ENCODE results near the gene TBC1D19.
"Not testable (repeated sequence)": the region's sequence is repeated elsewhere in the genome, so short reads cannot be mapped to it uniquely, and the experiment has no call there.

The TBC1D19 gene

GRCh38 chr4:26583865-26584652 lies at the start of gene TBC1D19:
TBC1D19 (plus strand) TSS chr4:26584084; CDS start chr4:26584194, 110 bp downstream.
- DNase-seq = peak; percentile 40

GRCh38 chr4:26542991-26543390 lies 40.9 kb upstream of the TBC1D19 start:
- DNase-seq = no peak

- no peak for DNase-seq
Observed at GRCh38 chr4:26544421-26544820, 39.5 kb upstream of the TBC1D19 start.

- not testable (repeated sequence) for DNase-seq
Observed at GRCh38 chr4:26548379-26548778, 35.5 kb upstream of the TBC1D19 start.

GRCh38 chr4:26557164-26557563 lies 26.7 kb upstream of the TBC1D19 start:
- DNase-seq = no peak

- DNase-seq = no peak
Observed at GRCh38 chr4:26558166-26558895, 25.6 kb upstream of the TBC1D19 start.

- DNase-seq = no peak
Observed at GRCh38 chr4:26566133-26566532, 17.8 kb upstream of the TBC1D19 start.

GRCh38 chr4:26568446-26568994 lies 15.4 kb upstream of the TBC1D19 start:
- no peak for DNase-seq

GRCh38 chr4:26570596-26570995 lies 13.3 kb upstream of the TBC1D19 start:
- no peak for DNase-seq

GRCh38 chr4:26573389-26573794 lies 10.5 kb upstream of the TBC1D19 start:
- DNase-seq = no peak

- DNase-seq = no peak
Observed at GRCh38 chr4:26574563-26574962, 9.3 kb upstream of the TBC1D19 start.

- no peak for DNase-seq
Observed at GRCh38 chr4:26576231-26576739, 7.6 kb upstream of the TBC1D19 start.

- no peak for DNase-seq
Observed at GRCh38 chr4:26577066-26577465, 6.8 kb upstream of the TBC1D19 start.

- no peak for DNase-seq
Observed at GRCh38 chr4:26579169-26579568, 4.7 kb upstream of the TBC1D19 start.

- DNase-seq = not testable (repeated sequence)
Observed at GRCh38 chr4:26581341-26581740, 2.5 kb upstream of the TBC1D19 start.

- DNase-seq = no peak
Observed at GRCh38 chr4:26583538-26583864, 383 bp upstream of the TBC1D19 start.

GRCh38 chr4:26584725-26585124 lies 841 bp downstream of the TBC1D19 start:
- DNase-seq = no peak

- DNase-seq = no peak
Observed at GRCh38 chr4:26589705-26590104, 5.8 kb downstream of the TBC1D19 start.

- no peak for DNase-seq
Observed at GRCh38 chr4:26590639-26591038, 6.8 kb downstream of the TBC1D19 start.

GRCh38 chr4:26593557-26593956 lies 9.7 kb downstream of the TBC1D19 start:
- not testable (repeated sequence) for DNase-seq

- no peak for DNase-seq
Observed at GRCh38 chr4:26594371-26594770, 10.5 kb downstream of the TBC1D19 start.

- no peak for DNase-seq
Observed at GRCh38 chr4:26594778-26595177, 10.9 kb downstream of the TBC1D19 start.

GRCh38 chr4:26596843-26597242 lies 13.0 kb downstream of the TBC1D19 start:
- DNase-seq = no peak

- DNase-seq = no peak
Observed at GRCh38 chr4:26601204-26601603, 17.3 kb downstream of the TBC1D19 start.
